OCI-LY1 (cell line): ENCODE results near the gene KCNIP2.

Experiments
- H2AFZ ChIP-seq: fragments of 200-600 bp; sonication (generic), shearing (Covaris generic); 2 replicates; pipeline ENCODE4 v1.6.0; 2014; ENCODE audit warnings: antibody characterized with exemption, mild to moderate bottlenecking, low read length
- H3F3A ChIP-seq: fragments of 200-600 bp; sonication (generic), shearing (Covaris generic); 2 replicates; pipeline ENCODE4 v1.6.0; 2014; ENCODE audit warnings: mild to moderate bottlenecking, antibody characterized with exemption, low read length, moderate library complexity; ENCODE audit not compliant: insufficient read depth
- H3K27ac ChIP-seq: fragments of 200-600 bp; sonication (generic); 2 replicates; pipeline ENCODE4 v1.5.1; 2014; ENCODE audit warnings: low read length, mixed run types, mild to moderate bottlenecking, low read depth; ENCODE audit not compliant: poor library complexity, severe bottlenecking
- H3K27me3 ChIP-seq: fragments of 200-600 bp; sonication (generic); 2 replicates; pipeline ENCODE4 v1.6.0; 2014; ENCODE audit warnings: antibody characterized with exemption, mild to moderate bottlenecking, low read length, moderate library complexity; ENCODE audit not compliant: insufficient read depth
- H3K36me3 ChIP-seq: fragments of 200-600 bp; sonication (generic); 2 replicates; pipeline ENCODE4 v1.6.1; 2014; ENCODE audit warnings: mild to moderate bottlenecking, antibody characterized with exemption, low read length, moderate library complexity, mixed read lengths; ENCODE audit not compliant: insufficient read depth
- H3K4me1 ChIP-seq: fragments of 200-600 bp; sonication (generic); 2 replicates; pipeline ENCODE4 v1.5.1; 2014; ENCODE audit warnings: mild to moderate bottlenecking, low read length, moderate library complexity; ENCODE audit not compliant: insufficient read depth, severe bottlenecking
- H3K4me2 ChIP-seq: fragments of 200-600 bp; sonication (generic), shearing (Covaris generic); 2 replicates; pipeline ENCODE4 v1.6.1; 2014; ENCODE audit warnings: low read length
- H3K4me3 ChIP-seq: fragments of 200-600 bp; sonication (generic); 2 replicates; pipeline ENCODE4 v1.5.1; 2014; ENCODE audit warnings: low read length, low read depth, mild to moderate bottlenecking, mixed read lengths; ENCODE audit not compliant: poor library complexity, severe bottlenecking
- H3K79me2 ChIP-seq: fragments of 200-600 bp; shearing (Covaris generic); 2 replicates; pipeline ENCODE4 v1.6.1; 2016; ENCODE audit warnings: mixed run types, low read length, mixed read lengths; ENCODE audit not compliant: insufficient read depth
- H3K9ac ChIP-seq: fragments of 200-600 bp; sonication (generic), shearing (Covaris generic); 2 replicates; pipeline ENCODE4 v1.6.1; 2014; ENCODE audit warnings: mild to moderate bottlenecking, low read length, mixed read lengths
- H3K9me2 ChIP-seq: fragments of 200-600 bp; sonication (generic), shearing (Covaris generic); 2 replicates; pipeline ENCODE4 v1.6.1; 2014; ENCODE audit warnings: low read depth, mild to moderate bottlenecking, low read length, mixed read lengths
- H3K9me3 ChIP-seq: fragments of 200-600 bp; shearing (Covaris generic); 2 replicates; pipeline ENCODE4 v1.6.1; 2014; ENCODE audit warnings: low read length, mixed read lengths
- H4K20me1 ChIP-seq: fragments of 200-600 bp; sonication (generic), shearing (Covaris generic); 2 replicates; pipeline ENCODE4 v1.6.0; 2016; ENCODE audit warnings: mild to moderate bottlenecking, low read length; ENCODE audit not compliant: insufficient read depth
- EZH2 ChIP-seq: fragments of 200-600 bp; sonication (generic), shearing (Covaris generic); IDR thresholded peaks from 2 replicates; pipeline ENCODE4 v1.8.0; 2017; ENCODE audit warnings: borderline replicate concordance, mixed run types, mild to moderate bottlenecking, antibody characterized with exemption, low read length, moderate library complexity, mixed read lengths
- TF ChIP-seq, protein P1 (sequence below): fragments of 200-600 bp; sonication (generic), shearing (Covaris generic); IDR thresholded peaks from 2 replicates; pipeline ENCODE4 v1.5.1; 2017; ENCODE audit warnings: mild to moderate bottlenecking, antibody characterized with exemption, low read length, moderate library complexity, mixed read lengths

The KCNIP2 gene

DNA sequence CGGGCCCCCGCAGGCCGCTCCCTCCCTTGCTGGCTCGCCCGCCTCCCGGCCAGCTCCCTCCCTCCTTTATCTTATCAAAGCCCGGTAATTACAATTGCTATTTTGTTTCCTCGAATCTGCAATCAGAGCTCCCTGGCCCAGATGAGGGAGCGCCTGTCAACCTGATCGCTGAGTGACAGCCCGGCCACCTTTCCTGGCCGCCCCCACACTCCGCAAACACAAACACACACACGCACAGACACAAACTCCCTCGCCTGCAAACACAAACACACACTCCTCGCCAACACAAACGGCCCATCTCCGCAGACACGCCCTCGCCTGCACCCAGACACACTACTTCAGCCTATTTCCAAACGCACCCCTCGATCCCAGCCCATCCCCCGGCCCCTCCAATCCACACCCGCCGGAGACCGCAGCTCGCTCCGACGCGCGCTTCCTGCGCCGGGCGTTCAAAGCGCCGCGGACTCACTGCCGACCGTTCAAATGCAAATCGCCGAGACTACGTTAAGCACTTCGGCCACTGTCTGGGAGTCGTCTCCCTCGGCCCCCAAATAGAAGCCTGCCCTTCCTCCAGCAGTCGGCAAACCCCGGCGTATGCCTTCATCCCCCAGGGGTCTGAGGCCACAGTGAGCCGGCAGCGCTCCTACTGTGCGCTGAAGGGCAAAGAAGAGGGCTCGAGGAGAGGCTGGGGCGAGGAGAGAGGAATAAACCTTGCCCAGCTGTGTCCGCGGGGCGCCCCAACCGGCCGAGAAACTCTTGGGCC, 64.6 kb downstream of the KCNIP2 start:
- peak overlapping the region; percentile 55 for H3K4me3 ChIP-seq
- no peaks in the 10 kb centered on the region for H3F3A ChIP-seq
- H3K4me2 ChIP-seq, result peak overlapping the region; percentile 86
- H3K27me3 ChIP-seq, result no peaks in the 10 kb centered on the region
- H3K9me3 ChIP-seq, result no peaks in the 10 kb centered on the region
- H3K9ac ChIP-seq, result peak overlapping the region; percentile 44; the same call in 1 of the 2 replicates
- H3K4me1 ChIP-seq, result peaks cover 38% of the 10 kb centered on the region
- H3K27ac ChIP-seq, result no peak overlapping the region
- no peaks in the 10 kb centered on the region for H3K79me2 ChIP-seq
- no peaks in the 10 kb centered on the region for H3K9me2 ChIP-seq
- H4K20me1 ChIP-seq, result no peaks in the 10 kb centered on the region
- H3K36me3 ChIP-seq, result peaks cover 8% of the 10 kb centered on the region; the same call in 1 of the 2 replicates
- H2AFZ ChIP-seq, result no peak overlapping the region
- TF ChIP-seq, protein P1, sequence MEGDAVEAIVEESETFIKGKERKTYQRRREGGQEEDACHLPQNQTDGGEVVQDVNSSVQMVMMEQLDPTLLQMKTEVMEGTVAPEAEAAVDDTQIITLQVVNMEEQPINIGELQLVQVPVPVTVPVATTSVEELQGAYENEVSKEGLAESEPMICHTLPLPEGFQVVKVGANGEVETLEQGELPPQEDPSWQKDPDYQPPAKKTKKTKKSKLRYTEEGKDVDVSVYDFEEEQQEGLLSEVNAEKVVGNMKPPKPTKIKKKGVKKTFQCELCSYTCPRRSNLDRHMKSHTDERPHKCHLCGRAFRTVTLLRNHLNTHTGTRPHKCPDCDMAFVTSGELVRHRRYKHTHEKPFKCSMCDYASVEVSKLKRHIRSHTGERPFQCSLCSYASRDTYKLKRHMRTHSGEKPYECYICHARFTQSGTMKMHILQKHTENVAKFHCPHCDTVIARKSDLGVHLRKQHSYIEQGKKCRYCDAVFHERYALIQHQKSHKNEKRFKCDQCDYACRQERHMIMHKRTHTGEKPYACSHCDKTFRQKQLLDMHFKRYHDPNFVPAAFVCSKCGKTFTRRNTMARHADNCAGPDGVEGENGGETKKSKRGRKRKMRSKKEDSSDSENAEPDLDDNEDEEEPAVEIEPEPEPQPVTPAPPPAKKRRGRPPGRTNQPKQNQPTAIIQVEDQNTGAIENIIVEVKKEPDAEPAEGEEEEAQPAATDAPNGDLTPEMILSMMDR, result no peak
- TF ChIP-seq EZH2, result no peak

DNA sequence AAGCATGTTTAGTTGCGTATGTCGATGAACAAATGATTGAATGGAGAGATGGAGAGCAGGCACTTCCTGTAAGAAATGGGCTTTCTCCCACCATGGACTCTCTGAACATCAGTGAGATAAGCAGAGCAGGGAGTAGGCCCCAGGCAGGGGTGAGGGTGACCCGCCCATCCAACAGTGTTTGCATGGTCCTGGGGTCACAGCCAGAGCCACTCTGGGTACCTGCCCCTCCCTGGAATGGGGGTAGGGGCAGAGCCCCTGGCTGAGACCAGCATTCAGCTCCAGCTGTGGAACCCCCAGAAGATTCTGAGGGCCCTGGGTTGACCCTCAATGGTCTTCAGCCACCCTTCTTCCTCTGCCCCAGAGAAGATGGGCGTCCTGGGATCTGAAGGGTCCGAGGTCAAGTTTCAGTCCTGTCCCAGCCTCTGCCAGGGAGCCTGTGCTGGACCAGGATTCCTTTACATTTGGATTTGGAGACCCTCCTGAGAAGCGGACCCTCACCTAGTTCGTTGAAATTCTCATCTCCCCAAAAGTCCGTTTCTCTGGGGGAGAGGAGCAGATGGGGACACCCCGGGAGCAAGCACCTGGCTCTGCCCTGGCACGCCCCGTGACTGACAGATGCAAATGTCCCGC, 65.3 kb downstream of the KCNIP2 start:
- no peaks in the 10 kb centered on the region for H3K27me3 ChIP-seq
- H3K4me1 ChIP-seq, result peaks cover 32% of the 10 kb centered on the region

DNA sequence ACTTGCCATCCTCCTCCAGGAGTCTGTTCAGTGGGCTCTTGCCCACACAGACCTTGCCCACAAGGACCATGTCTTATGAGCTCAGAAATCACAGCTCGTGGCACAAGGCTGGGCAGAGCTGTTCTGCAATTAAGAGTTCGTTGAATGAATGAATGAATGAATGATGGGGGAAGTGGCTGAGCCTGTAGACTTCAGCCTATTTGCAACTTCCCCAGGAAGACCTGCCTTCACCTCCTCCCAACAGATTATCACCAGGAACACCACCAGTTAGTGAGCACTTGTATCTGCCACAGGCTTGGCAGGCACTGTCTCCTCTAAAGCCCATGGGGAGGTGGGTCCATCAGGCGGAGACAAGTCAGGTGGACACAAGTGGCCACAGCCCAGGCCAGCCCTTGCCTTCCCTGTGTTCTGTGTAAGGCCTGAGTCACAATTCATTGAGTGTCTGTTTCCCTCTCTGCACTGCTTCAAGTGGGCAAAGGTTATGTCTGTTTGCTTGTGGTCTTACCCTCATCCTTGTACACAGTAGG, 65.9 kb downstream of the KCNIP2 start:
- H3K79me2 ChIP-seq, result no peaks in the 10 kb centered on the region
- no peaks in the 10 kb centered on the region for H4K20me1 ChIP-seq
- no peak for TF ChIP-seq EZH2
- TF ChIP-seq, protein P1, result no peak
- no peak overlapping the region for H3K4me2 ChIP-seq
- H3K36me3 ChIP-seq, result peaks cover 8% of the 10 kb centered on the region; the same call in 1 of the 2 replicates
- no peaks in the 10 kb centered on the region for H3K27me3 ChIP-seq
- no peaks in the 10 kb centered on the region for H3K9me2 ChIP-seq
- H3K9ac ChIP-seq, result no peak overlapping the region
- H3K4me3 ChIP-seq, result no peak overlapping the region
- no peak overlapping the region for H2AFZ ChIP-seq
- H3F3A ChIP-seq, result no peaks in the 10 kb centered on the region
- H3K9me3 ChIP-seq, result no peaks in the 10 kb centered on the region
- peaks cover 32% of the 10 kb centered on the region for H3K4me1 ChIP-seq
- H3K27ac ChIP-seq, result no peak overlapping the region

More for the DNA sequence above, 65.3 kb downstream of the KCNIP2 start:
- Histone ChIP-seq H3K9me2 (no peaks in the 10 kb centered on the region), H2AFZ (no peak overlapping the region), H3K9ac (no peak overlapping the region), H4K20me1 (no peaks in the 10 kb centered on the region), H3K4me2 (peak overlapping the region; percentile 86), H3K36me3 (peaks cover 8% of the 10 kb centered on the region; the same call in 1 of the 2 replicates), H3K4me3 (peak overlapping the region; percentile 55), H3K27ac (no peak overlapping the region), H3F3A (no peaks in the 10 kb centered on the region), H3K9me3 (no peaks in the 10 kb centered on the region), H3K79me2 (no peaks in the 10 kb centered on the region)
- no peak for TF ChIP-seq EZH2
- TF ChIP-seq, protein P1, result no peak
